ENCODE data around the gene HMX3. TPM values are rescaled to one million over a fixed set of nuclear protein-coding genes. Genes with fewer than 3 reads are reported as not detected.

Gene HMX3
- total RNA-seq, 1 experiment from 2014 or later, result not detected

DNA sequence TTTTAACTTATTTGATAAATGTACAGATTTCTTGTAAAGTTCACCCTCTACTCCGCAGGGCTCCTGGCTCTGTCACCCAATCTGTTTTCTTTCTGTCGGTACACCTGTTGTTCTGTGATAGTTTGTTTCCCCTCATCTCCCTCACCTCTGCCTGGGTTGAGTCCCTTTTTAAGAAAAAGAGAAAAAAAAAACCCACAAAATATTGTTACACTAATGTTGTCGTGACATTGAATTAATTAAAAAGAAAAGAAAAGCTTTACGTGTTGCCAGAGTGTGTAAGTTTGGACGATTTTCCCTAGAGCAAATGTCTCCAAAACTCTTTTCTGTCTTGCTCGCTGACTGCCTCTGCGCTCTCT lies 3.4 kb downstream of the HMX3 start:
- no peak overlapping the region for H3K9ac ChIP-seq (ENCODE audit: low read length)
- DNase-seq, result no peak
- H3K27me3 ChIP-seq (ENCODE audit: low read length), result no peaks in the 10 kb centered on the region

DNA sequence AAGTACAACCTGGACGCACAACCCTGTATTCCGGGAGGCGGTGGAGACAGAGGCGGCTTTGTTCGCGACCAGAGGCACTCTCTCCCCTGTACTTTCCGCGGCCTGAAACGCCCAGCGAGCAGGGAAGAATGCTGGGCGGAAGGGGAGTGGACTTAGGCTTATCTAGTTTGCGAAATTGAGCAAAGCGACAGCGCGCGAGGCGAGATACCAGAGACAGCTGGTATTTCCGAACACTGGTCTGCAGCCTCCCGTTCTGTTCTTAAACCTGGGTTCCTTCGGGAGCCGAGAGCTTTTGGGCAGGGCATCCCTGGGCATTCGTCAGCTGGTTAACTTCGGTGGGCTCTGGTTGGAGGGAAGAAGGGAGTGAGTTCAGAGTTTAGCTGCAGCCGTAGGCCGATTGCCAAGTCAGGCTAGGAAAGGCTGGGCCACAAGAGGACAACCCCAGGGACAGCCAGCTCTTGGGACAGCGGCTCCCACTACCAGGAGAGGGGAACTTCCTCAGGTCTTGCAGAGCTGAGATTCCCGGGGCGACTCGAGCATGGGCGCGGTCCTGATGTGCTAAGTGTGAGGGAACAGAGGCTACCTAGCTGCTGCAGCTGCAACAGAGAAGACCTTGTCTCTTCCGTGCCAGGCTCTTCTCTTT lies 3.9 kb downstream of the HMX3 start:
- Histone ChIP-seq H3K27ac (ENCODE audit: low read length) (no peak overlapping the region), H3K27me3 (ENCODE audit: low read length) (no peaks in the 10 kb centered on the region), H3K36me3 (ENCODE audit: insufficient read depth, low read length) (no peaks in the 10 kb centered on the region), H3K4me2 (ENCODE audit: low read depth, low read length, poor library complexity, severe bottlenecking) (no peak overlapping the region), H3K4me1 (ENCODE audit: low read length) (no peaks in the 10 kb centered on the region), H3K79me2 (ENCODE audit: low read length) (no peaks in the 10 kb centered on the region), H3K9me3 (ENCODE audit: low read length) (no peaks in the 10 kb centered on the region), H3K9me2 (replicated peaks; ENCODE audit: insufficient read depth, low read length) (no peaks in the 10 kb centered on the region), H2AFZ (ENCODE audit: low read length) (no peak overlapping the region), H3K9ac (ENCODE audit: low read length) (no peak overlapping the region), H4K20me1 (ENCODE audit: insufficient read depth, low read depth, low read length) (no peaks in the 10 kb centered on the region), H3K4me3 (ENCODE audit: low read length) (no peak overlapping the region)
- no peak for DNase-seq

More for the DNA sequence above, 3.4 kb downstream of the HMX3 start:
- Histone ChIP-seq H3K27ac (ENCODE audit: low read length) (no peak overlapping the region), H3K9me3 (ENCODE audit: low read length) (no peaks in the 10 kb centered on the region), H2AFZ (ENCODE audit: low read length) (no peak overlapping the region), H3K4me2 (ENCODE audit: low read depth, low read length, poor library complexity, severe bottlenecking) (no peak overlapping the region), H3K4me1 (ENCODE audit: low read length) (no peaks in the 10 kb centered on the region), H3K79me2 (ENCODE audit: low read length) (no peaks in the 10 kb centered on the region), H3K4me3 (ENCODE audit: low read length) (no peak overlapping the region), H4K20me1 (ENCODE audit: insufficient read depth, low read depth, low read length) (no peaks in the 10 kb centered on the region), H3K9me2 (replicated peaks; ENCODE audit: insufficient read depth, low read length) (no peaks in the 10 kb centered on the region), H3K36me3 (ENCODE audit: insufficient read depth, low read length) (no peaks in the 10 kb centered on the region)

DNA sequence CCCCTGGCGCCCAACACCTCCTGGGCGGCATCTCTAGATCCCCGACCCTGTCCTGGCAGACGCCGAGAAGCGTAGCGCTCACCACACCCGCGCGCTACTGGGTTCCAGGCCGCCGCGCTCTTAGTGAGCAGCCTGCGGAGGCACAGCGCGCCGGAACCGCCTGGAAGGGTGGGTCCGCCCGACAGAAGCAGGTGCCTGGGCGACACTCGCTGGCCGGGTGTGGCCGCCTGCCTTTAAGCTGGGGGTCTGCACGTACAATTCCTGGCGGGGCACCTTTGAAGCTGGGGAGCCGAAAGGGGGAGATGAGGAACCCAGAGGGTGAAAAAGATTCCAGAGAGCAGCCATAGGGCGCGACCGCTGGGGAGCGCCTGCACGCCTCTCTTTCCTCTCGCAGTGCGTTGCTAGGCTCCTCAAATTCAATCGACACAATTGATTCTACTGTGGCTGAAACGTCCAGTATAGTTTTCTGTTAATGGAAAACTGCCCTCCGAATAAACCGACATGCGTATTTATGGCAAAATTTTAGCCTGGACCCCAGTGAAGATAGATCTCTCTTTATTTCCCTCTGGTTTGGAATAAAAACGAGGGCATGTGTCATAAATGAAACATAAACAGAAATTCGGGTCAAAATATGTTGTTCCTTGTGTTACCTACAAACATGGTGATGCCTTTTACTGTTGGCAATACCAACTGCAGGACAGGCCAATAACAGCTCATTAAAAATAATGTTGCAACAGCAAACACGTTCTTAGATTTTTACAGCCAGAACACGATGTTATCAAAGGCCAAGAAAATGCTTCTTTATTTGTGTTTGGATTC lies 4.6 kb downstream of the HMX3 start:
- no peak overlapping the region for H3K4me2 ChIP-seq (ENCODE audit: low read depth, low read length, poor library complexity, severe bottlenecking)
- no peak overlapping the region for H3K9ac ChIP-seq (ENCODE audit: low read length)
- no peak overlapping the region for H3K4me3 ChIP-seq (ENCODE audit: low read length)
- H3K4me1 ChIP-seq (ENCODE audit: low read length), result no peaks in the 10 kb centered on the region
- H2AFZ ChIP-seq (ENCODE audit: low read length), result no peak overlapping the region
- H3K9me2 ChIP-seq (replicated peaks; ENCODE audit: insufficient read depth, low read length), result no peaks in the 10 kb centered on the region
- no peaks in the 10 kb centered on the region for H3K9me3 ChIP-seq (ENCODE audit: low read length)
- no peaks in the 10 kb centered on the region for H3K79me2 ChIP-seq (ENCODE audit: low read length)
- H3K36me3 ChIP-seq (ENCODE audit: insufficient read depth, low read length), result no peaks in the 10 kb centered on the region
- no peak for DNase-seq
- H3K27me3 ChIP-seq (ENCODE audit: low read length), result no peaks in the 10 kb centered on the region
- H4K20me1 ChIP-seq (ENCODE audit: insufficient read depth, low read depth, low read length), result no peaks in the 10 kb centered on the region
- no peak overlapping the region for H3K27ac ChIP-seq (ENCODE audit: low read length)

DNA sequence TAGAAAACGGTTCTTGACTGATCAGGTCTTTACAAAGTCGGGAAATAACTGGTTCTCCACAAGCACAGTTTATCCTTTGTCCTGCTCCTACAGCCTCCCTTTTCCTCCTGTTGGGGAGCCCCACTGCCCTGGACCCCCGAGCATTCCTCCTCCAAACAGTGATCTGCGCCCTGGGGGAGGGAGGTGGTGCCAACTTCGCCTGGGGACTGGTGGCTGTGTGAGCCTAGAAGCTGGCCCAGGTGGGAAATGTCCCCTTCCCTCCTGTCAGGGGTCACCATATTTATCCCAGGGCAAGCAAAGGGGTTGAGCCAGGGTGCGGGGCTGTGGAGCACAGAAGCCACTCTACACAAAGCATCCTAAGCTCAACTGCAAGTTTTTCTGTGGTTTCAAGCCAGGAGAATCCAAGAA lies 5.2 kb downstream of the HMX3 start:
- Histone ChIP-seq H4K20me1 (ENCODE audit: insufficient read depth, low read depth, low read length) (no peaks in the 10 kb centered on the region), H3K9me3 (ENCODE audit: low read length) (no peaks in the 10 kb centered on the region), H3K27ac (ENCODE audit: low read length) (no peak overlapping the region), H3K4me1 (ENCODE audit: low read length) (no peaks in the 10 kb centered on the region), H3K4me3 (ENCODE audit: low read length) (no peak overlapping the region), H3K27me3 (ENCODE audit: low read length) (no peaks in the 10 kb centered on the region), H3K9ac (ENCODE audit: low read length) (no peak overlapping the region), H3K36me3 (ENCODE audit: insufficient read depth, low read length) (no peaks in the 10 kb centered on the region), H3K9me2 (replicated peaks; ENCODE audit: insufficient read depth, low read length) (no peaks in the 10 kb centered on the region), H3K4me2 (ENCODE audit: low read depth, low read length, poor library complexity, severe bottlenecking) (no peak overlapping the region), H2AFZ (ENCODE audit: low read length) (no peak overlapping the region), H3K79me2 (ENCODE audit: low read length) (no peaks in the 10 kb centered on the region)
- no peak for DNase-seq

DNA sequence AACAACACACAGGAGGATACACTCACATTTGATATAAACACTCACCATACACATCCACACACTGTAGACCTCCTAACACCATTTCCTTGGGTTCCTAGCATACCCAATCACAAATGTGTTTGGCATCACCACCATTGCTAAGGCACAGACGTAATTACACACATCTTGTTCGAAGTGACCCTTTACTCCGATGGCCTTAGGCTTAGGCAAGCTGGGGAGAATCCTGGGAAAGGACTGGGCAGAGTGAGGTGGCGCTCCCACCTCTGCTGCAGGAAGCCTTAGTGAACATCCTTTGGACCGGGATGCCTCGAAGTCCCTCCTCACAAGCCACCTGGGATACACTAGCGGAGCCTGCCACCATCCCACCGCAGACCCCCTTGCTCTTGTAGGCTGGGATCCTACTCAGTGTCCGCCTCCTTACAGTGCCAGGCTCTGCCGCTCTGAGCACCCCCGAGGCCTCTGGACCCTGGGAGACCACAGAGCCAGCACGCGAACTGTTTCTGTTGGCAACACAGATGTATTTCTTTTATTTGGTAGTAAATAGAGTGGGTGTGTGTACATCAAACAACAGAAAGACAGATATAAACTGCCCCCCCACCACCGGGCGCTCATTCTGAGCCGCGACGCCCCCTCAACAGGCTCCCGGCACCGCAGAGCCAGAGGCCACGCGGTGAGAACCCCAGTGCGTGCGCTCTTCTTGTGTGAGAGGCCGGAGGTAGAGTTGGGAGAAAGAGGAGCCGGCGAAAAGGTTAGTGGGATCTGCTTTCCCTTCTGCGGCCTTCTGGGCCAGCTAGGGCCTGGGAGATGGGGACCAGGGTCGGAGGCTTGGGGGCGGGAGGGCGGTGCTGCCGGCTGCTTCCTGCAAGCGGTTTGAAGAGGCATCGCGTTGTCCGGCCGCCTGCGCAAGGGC lies 6.3 kb downstream of the HMX3 start:
- Histone ChIP-seq H3K27ac (ENCODE audit: low read length) (no peak overlapping the region), H2AFZ (ENCODE audit: low read length) (no peak overlapping the region), H3K4me2 (ENCODE audit: low read depth, low read length, poor library complexity, severe bottlenecking) (no peak overlapping the region), H3K4me3 (ENCODE audit: low read length) (no peak overlapping the region), H3K27me3 (ENCODE audit: low read length) (no peaks in the 10 kb centered on the region), H3K79me2 (ENCODE audit: low read length) (no peaks in the 10 kb centered on the region), H4K20me1 (ENCODE audit: insufficient read depth, low read depth, low read length) (no peaks in the 10 kb centered on the region), H3K4me1 (ENCODE audit: low read length) (no peaks in the 10 kb centered on the region), H3K9ac (ENCODE audit: low read length) (no peak overlapping the region), H3K36me3 (ENCODE audit: insufficient read depth, low read length) (no peaks in the 10 kb centered on the region), H3K9me3 (ENCODE audit: low read length) (no peaks in the 10 kb centered on the region), H3K9me2 (replicated peaks; ENCODE audit: insufficient read depth, low read length) (no peaks in the 10 kb centered on the region)
- no peak for DNase-seq

DNA sequence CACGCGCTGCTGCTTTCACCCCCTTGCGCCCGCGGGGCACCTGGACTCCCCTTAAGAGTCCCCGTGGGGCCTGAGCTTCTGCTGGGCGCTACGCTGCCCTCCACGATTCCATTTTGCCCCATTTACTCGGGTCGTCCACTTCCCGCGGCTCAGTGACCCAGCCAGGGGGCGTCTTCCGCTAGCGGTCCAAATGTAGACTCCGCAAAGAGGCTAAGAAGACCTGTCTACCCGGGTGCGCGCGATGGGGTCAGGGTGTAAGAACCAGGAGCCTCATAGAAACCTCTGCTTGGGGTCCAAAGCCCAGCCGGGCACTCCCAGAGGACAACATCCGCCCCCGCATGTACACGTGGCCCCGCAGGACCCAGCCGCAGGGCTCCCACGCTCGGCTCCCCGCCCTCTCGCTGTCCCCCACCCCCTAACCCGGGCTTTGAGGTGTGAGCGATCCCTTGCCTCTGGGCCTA lies 7.0 kb downstream of the HMX3 start:
- no peak overlapping the region for H3K4me2 ChIP-seq (ENCODE audit: low read depth, low read length, poor library complexity, severe bottlenecking)
- H3K36me3 ChIP-seq (ENCODE audit: insufficient read depth, low read length), result no peaks in the 10 kb centered on the region
- no peak overlapping the region for H3K9ac ChIP-seq (ENCODE audit: low read length)
- H2AFZ ChIP-seq (ENCODE audit: low read length), result no peak overlapping the region
- no peaks in the 10 kb centered on the region for H3K9me3 ChIP-seq (ENCODE audit: low read length)
- no peaks in the 10 kb centered on the region for H3K27me3 ChIP-seq (ENCODE audit: low read length)
- no peaks in the 10 kb centered on the region for H4K20me1 ChIP-seq (ENCODE audit: insufficient read depth, low read depth, low read length)
- no peaks in the 10 kb centered on the region for H3K9me2 ChIP-seq (replicated peaks; ENCODE audit: insufficient read depth, low read length)
- no peaks in the 10 kb centered on the region for H3K79me2 ChIP-seq (ENCODE audit: low read length)
- DNase-seq, result no peak
- H3K4me1 ChIP-seq (ENCODE audit: low read length), result no peaks in the 10 kb centered on the region
- H3K4me3 ChIP-seq (ENCODE audit: low read length), result no peak overlapping the region
- no peak overlapping the region for H3K27ac ChIP-seq (ENCODE audit: low read length)

DNA sequence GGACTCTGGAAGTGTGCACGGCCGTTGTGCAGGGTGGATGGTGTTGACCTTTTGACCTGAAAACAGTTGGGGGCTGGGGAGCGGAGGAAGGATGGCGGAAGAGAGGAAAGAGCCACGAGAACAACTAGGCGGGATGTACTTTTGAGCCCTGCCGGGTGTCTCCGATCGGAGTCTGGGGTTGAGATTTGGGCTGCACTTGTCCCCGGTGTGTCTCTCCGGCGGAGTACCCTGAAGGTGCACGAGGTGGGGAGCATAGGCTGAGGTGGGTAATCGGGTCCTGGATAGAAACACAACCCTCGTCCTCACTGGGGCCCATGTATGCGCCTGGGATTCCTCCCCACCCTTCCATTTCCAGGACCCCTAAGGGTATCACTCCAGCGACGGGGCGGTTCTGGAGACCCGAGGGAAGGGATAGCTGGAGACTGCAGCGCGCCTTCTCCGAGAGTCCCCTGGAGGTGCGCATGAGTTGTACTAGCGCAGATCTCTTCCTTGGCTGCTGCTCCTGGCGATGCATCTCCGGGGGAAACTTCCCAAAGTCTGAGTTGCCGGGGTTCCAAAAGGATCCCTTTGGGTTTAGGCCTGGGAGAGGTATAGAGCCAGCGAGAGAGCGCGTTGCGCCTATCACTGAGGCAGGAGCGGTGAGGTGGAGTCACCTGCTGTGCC lies 7.5 kb downstream of the HMX3 start:
- no peaks in the 10 kb centered on the region for H4K20me1 ChIP-seq (ENCODE audit: insufficient read depth, low read depth, low read length)
- no peak overlapping the region for H3K27ac ChIP-seq (ENCODE audit: low read length)
- H3K4me3 ChIP-seq (ENCODE audit: low read length), result no peak overlapping the region
- no peaks in the 10 kb centered on the region for H3K79me2 ChIP-seq (ENCODE audit: low read length)
- H3K9me3 ChIP-seq (ENCODE audit: low read length), result no peaks in the 10 kb centered on the region
- H3K27me3 ChIP-seq (ENCODE audit: low read length), result no peaks in the 10 kb centered on the region
- H3K4me1 ChIP-seq (ENCODE audit: low read length), result no peaks in the 10 kb centered on the region
- H3K9me2 ChIP-seq (replicated peaks; ENCODE audit: insufficient read depth, low read length), result no peaks in the 10 kb centered on the region
- H2AFZ ChIP-seq (ENCODE audit: low read length), result no peak overlapping the region
- no peaks in the 10 kb centered on the region for H3K36me3 ChIP-seq (ENCODE audit: insufficient read depth, low read length)
- no peak for DNase-seq
- H3K9ac ChIP-seq (ENCODE audit: low read length), result no peak overlapping the region
- H3K4me2 ChIP-seq (ENCODE audit: low read depth, low read length, poor library complexity, severe bottlenecking), result no peak overlapping the region

DNA sequence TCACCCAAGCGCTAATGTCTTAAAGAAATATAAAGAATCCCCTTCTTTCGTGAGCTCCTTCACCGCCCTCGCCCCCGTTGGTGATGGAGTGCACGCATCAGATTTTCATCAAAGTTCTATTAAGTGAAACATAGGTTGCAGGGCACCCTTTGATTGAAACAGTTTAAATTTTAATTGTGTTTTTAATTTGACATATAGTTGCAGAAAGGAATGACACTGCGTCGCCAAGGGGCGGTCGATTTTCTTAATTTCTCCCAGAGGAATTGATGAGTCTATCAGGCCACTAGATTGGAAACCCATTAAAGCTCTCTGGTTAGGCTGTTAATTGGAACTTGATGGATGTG lies 8.0 kb downstream of the HMX3 start:
- Histone ChIP-seq H3K4me1 (ENCODE audit: low read length) (no peaks in the 10 kb centered on the region), H3K36me3 (ENCODE audit: insufficient read depth, low read length) (no peaks in the 10 kb centered on the region), H3K4me2 (ENCODE audit: low read depth, low read length, poor library complexity, severe bottlenecking) (no peak overlapping the region), H3K9me3 (ENCODE audit: low read length) (no peaks in the 10 kb centered on the region), H3K27ac (ENCODE audit: low read length) (no peak overlapping the region), H4K20me1 (ENCODE audit: insufficient read depth, low read depth, low read length) (no peaks in the 10 kb centered on the region), H3K4me3 (ENCODE audit: low read length) (no peak overlapping the region), H2AFZ (ENCODE audit: low read length) (no peak overlapping the region), H3K27me3 (ENCODE audit: low read length) (no peaks in the 10 kb centered on the region), H3K9me2 (replicated peaks; ENCODE audit: insufficient read depth, low read length) (no peaks in the 10 kb centered on the region), H3K79me2 (ENCODE audit: low read length) (no peaks in the 10 kb centered on the region), H3K9ac (ENCODE audit: low read length) (no peak overlapping the region)
- DNase-seq, result no peak
